GM12878 (cell line): ENCODE results near the gene EXOC3L1. TPM values are rescaled to one million over a fixed set of nuclear protein-coding genes. Genes with fewer than 3 reads are reported as not detected.

ENCODE experiments used
- ATAC-seq: fragments of 200-7000 bp; cut with Tn5 transposase; 3 replicates; pipeline ENCODE4 v1.9.1; 2020; ENCODE audit warnings: mild to moderate bottlenecking, moderate library complexity
- BruUV-seq: library from RNA; stranded (reverse); fragments of 400-500 nt; replicated peaks from 2 replicates; lab custom pipeline; 2021; lab: Mats Ljungman, UMichigan
- CTCF ChIA-PET: fragments of 300-600 bp; sonication (Branson Sonifier 250); formaldehyde crosslinking; extraction: SDS; loops from one replicate; lab custom pipeline; 2021; ENCODE audit warnings: inconsistent platforms; lab: Yijun Ruan, JAX
- POLR2A ChIA-PET: fragments of 350-600 bp; formaldehyde crosslinking; extraction: SDS; loops from one replicate; lab custom pipeline; 2021; ENCODE audit warnings: inconsistent platforms; lab: Charles Lee
- RAD21 ChIA-PET: fragments of 300-600 bp; sonication (Branson Sonifier 250); formaldehyde crosslinking; loops from one replicate; lab custom pipeline; 2023; ENCODE audit warnings: antibody characterized with exemption; ENCODE audit not compliant: unreplicated experiment; lab: Charles Lee
- SMC1A ChIA-PET: fragments of 300-600 bp; sonication (Branson Sonifier 250); formaldehyde crosslinking; loops from one replicate; lab custom pipeline; 2023; ENCODE audit not compliant: unreplicated experiment, uncharacterized antibody; lab: Charles Lee
- DNase-seq: peaks from one replicate; pipeline ENCODE4 v3.0.0-alpha.2; 2011; ENCODE audit warnings: low read depth, low spot score
- FAIRE-seq: peaks from 3 replicates; lab custom pipeline; 2011; peaks lifted over from hg19 to GRCh38; lab: Jason Lieb, UNC
- H2AFZ ChIP-seq: 2 replicates; pipeline ENCODE4 v1.6.0; 2011; ENCODE audit warnings: low read depth, low read length, control low read depth; ENCODE audit not compliant: control insufficient read depth
- H3K27ac ChIP-seq: 2 replicates; pipeline ENCODE4 v1.5.1; 2011; ENCODE audit warnings: control low read depth; ENCODE audit not compliant: control insufficient read depth, insufficient read depth
- H3K27me3 ChIP-seq, 2 experiments: replicated peaks in 1 of 2; 2 replicates each; pipeline versions ENCODE4 v1.6.0 to v1.6.1; 2011; ENCODE audit warnings: low read length in 1 of 2; ENCODE audit not compliant: control insufficient read depth in 2 of 2, insufficient read depth in 2 of 2
- H3K36me3 ChIP-seq, 2 experiments: 2 replicates each; pipeline ENCODE4 v1.5.1; 2011; ENCODE audit warnings: low read length in 1 of 2; ENCODE audit not compliant: control insufficient read depth in 2 of 2, insufficient read depth in 2 of 2
- H3K4me1 ChIP-seq: 2 replicates; pipeline ENCODE4 v1.6.1; 2011; ENCODE audit warnings: mild to moderate bottlenecking, low read length, moderate library complexity, mixed read lengths; ENCODE audit not compliant: control insufficient read depth, insufficient read depth
- H3K4me2 ChIP-seq: 2 replicates; pipeline ENCODE4 v1.6.0; 2011; ENCODE audit warnings: control low read depth; ENCODE audit not compliant: control insufficient read depth, insufficient read depth
- H3K4me3 ChIP-seq: fragments of 200-600 bp; sonication (generic); 2 replicates; pipeline ENCODE4 v1.5.1; 2016
- H3K79me2 ChIP-seq: 2 replicates; pipeline ENCODE4 v1.6.0; 2011; ENCODE audit warnings: low read length; ENCODE audit not compliant: control insufficient read depth, insufficient read depth
- H3K9ac ChIP-seq: 2 replicates; pipeline ENCODE4 v1.8.0; 2011; ENCODE audit warnings: low read length, control low read depth, mixed read lengths; ENCODE audit not compliant: control insufficient read depth, insufficient read depth
- H3K9me3 ChIP-seq: replicated peaks from 3 replicates; pipeline ENCODE4 v1.5.1; 2011; ENCODE audit warnings: mild to moderate bottlenecking, low read length; ENCODE audit not compliant: control insufficient read depth, insufficient read depth
- H4K20me1 ChIP-seq: 2 replicates; pipeline ENCODE4 v1.6.0; 2011; ENCODE audit not compliant: control insufficient read depth, insufficient read depth
- EP300 ChIP-seq, 2 experiments: fragments of 150-350 bp in 1 of 2; IDR thresholded peaks; 2 replicates each; pipeline ENCODE4 v1.6.1; 2011 to 2012; ENCODE audit warnings: low read depth in 2 of 2, low read length in 2 of 2, borderline replicate concordance in 1 of 2, improper control_type of control experiment in 1 of 2, inconsistent platforms in 1 of 2; ENCODE audit not compliant: control insufficient read depth in 1 of 2
- ETV6 ChIP-seq, 2 experiments: fragments of 450-650 bp in 1 of 2; IDR thresholded peaks in 1 of 2; conservative IDR thresholded peaks in 1 of 2; 2 replicates each; pipeline ENCODE4 v1.6.1; 2014; ENCODE audit warnings: antibody characterized with exemption in 1 of 2, borderline replicate concordance in 1 of 2, low read depth in 1 of 2, mild to moderate bottlenecking in 1 of 2, moderate library complexity in 1 of 2
- IRF4 ChIP-seq: IDR thresholded peaks from 2 replicates; pipeline ENCODE4 v1.6.1; 2011; ENCODE audit warnings: low read depth, low read length
- NBN ChIP-seq: fragments of 450-650 bp; IDR thresholded peaks from 2 replicates; pipeline ENCODE4 v1.6.1; 2016
- PKNOX1 ChIP-seq: fragments of 450-650 bp; IDR thresholded peaks from 2 replicates; pipeline ENCODE4 v1.6.1; 2016; ENCODE audit warnings: mild to moderate bottlenecking
- RAD51 ChIP-seq: fragments of 450-650 bp; IDR thresholded peaks from 2 replicates; pipeline ENCODE4 v1.6.1; 2016; ENCODE audit warnings: moderate library complexity, mild to moderate bottlenecking, inconsistent platforms
- RELA ChIP-seq: fragments of 450-650 bp; IDR thresholded peaks from 2 replicates; pipeline ENCODE4 v1.8.0; 2014; ENCODE audit warnings: borderline replicate concordance; ENCODE audit not compliant: partially characterized antibody
- RFX5 ChIP-seq: IDR thresholded peaks from 2 replicates; pipeline ENCODE4 v1.6.1; 2011; ENCODE audit warnings: low read depth, low read length, improper control_type of control experiment
- SIX5 ChIP-seq: IDR thresholded peaks from 2 replicates; pipeline ENCODE4 v1.6.1; 2011; ENCODE audit warnings: mild to moderate bottlenecking, low read depth, low read length, moderate library complexity; ENCODE audit not compliant: severe bottlenecking
- TBL1XR1 ChIP-seq: IDR thresholded peaks from 2 replicates; pipeline ENCODE4 v1.6.1; 2012; ENCODE audit warnings: low read depth, low read length, improper control_type of control experiment
- ZNF207 ChIP-seq: fragments of 450-650 bp; IDR thresholded peaks from 2 replicates; pipeline ENCODE4 v1.6.1; 2014; ENCODE audit warnings: antibody characterized with exemption, mild to moderate bottlenecking, borderline replicate concordance
- ZNF217 ChIP-seq: fragments of 450-650 bp; IDR thresholded peaks from 2 replicates; pipeline ENCODE4 v1.6.1; 2017; ENCODE audit warnings: antibody characterized with exemption, mild to moderate bottlenecking
- WGBS: methylation state at CpG from one replicate; pipeline ENCODE4 v1.1.6; 2016; ENCODE audit warnings: low lambda C conversion rate; ENCODE audit not compliant: insufficient replicate concordance, insufficient coverage; ENCODE audit errors: missing lambda C conversion rate; 5-methylcytosine and 5-hydroxymethylcytosine counted together
- in situ Hi-C: fragments of 300-500 bp; cut with MboI; formaldehyde crosslinking; loops from 9 replicates; pipeline ENCODE4 v1.14.3; 2018; ENCODE audit warnings: mixed read lengths
- intact Hi-C: fragments of 100-400 bp; cut with micrococcal nuclease; formaldehyde crosslinking; loops from one replicate; pipeline ENCODE4 v1.14.2; 2022; ENCODE audit not compliant: unreplicated experiment
- polyA plus RNA-seq, 11 experiments: library from polyadenylated mRNA; depleted of rRNA in 4 of 11; unstranded in 6 of 11; stranded (reverse) in 5 of 11; fragments of >200 nt; fragmentation: Nextera tagmentation in 4 of 11; fragmentation: Illumina TruSeq in 1 of 11; extraction: Ambion mirVana in 4 of 11; extraction: Trizol in 1 of 11; gene quantifications; 1 replicate in 1 of 11; 2 replicates in 10 of 11; pipeline versions ENCODE4 v1.2.1 to v1.2.3, GENCODE V29; 2011 to 2016; ENCODE audit warnings: inconsistent platforms in 2 of 11, missing spikeins in 2 of 11, low read depth in 1 of 11
- total RNA-seq, 4 experiments: library from RNA; depleted of rRNA in 3 of 4; stranded (reverse); fragments of >200 nt in 3 of 4; fragmentation: Illumina TruSeq in 1 of 4; extraction: Trizol in 1 of 4; gene quantifications; 2 replicates each; pipeline versions ENCODE4 v1.2.1 to v1.2.3, GENCODE V29; 2013 to 2021

Gene EXOC3L1
- total and polyA plus RNA-seq, 10 of the 15 experiments (the other 5 are each of a cell fraction or from before 2014, with no cell fraction given): 0.07 to 0.42 TPM; not detected in 8

GRCh38 chr16:67190448-67191399 is 788 bp upstream of the EXOC3L1 start:
- ChIA-PET SMC1A (interaction anchor here (0.7 to 1.1 kb wide), 2 partner anchors 33 to 148 kb away, joined by 3 read pairs; no protein-coding TSS in a partner anchor), RAD21 (no interaction called here), CTCF (interaction anchor here (1.0 to 1.7 kb wide), 5 partner anchors 20 to 237 kb away, joined by 3 to 5 read pairs (median 4); partner anchors contain the start of genes NOL3 and TMEM208), POLR2A (interaction anchor here (1.4 kb wide), 1 partner anchor 36 kb away, joined by 5 read pairs; the partner anchor contains the start of gene TMEM208)
- Histone ChIP-seq H3K9ac (no peak overlapping the region), H3K4me3 (no peak overlapping the region), H3K36me3 (peaks cover 9 to 10% of the 10 kb centered on the region in 2 experiments), H4K20me1 (peaks cover 4% of the 10 kb centered on the region), H2AFZ (no peak overlapping the region; the same call in 1 of the 2 replicates), H3K79me2 (peaks cover 23% of the 10 kb centered on the region)
- FAIRE-seq (no peak), DNase-seq (no peak), ATAC-seq (no peak)
- BruUV-seq: no TSS peak
- intact Hi-C loops: no loop called here
- WGBS: 67% methylated on average over 13 of the region's 13 CpGs
- in situ Hi-C loops: no loop called here
- TF ChIP-seq RELA (no peak), RAD51 (no peak), RFX5 (no peak), ZNF217 (no peak), PKNOX1 (no peak), EP300 (IDR thresholded peaks at IDR 0.05; ENCODE audit: borderline replicate concordance in 1 of 2, control insufficient read depth in 1 of 2, low read depth in 2 of 2, low read length in 2 of 2) (no peak), NBN (no peak), ZNF207 (no peak), SIX5 (no peak), ETV6 (conservative IDR thresholded peaks at IDR 0.05 in 1 of 2, IDR thresholded peaks at IDR 0.05 in 1 of 2; ENCODE audit: borderline replicate concordance in 1 of 2, low read depth in 1 of 2) (no peak), TBL1XR1 (no peak), IRF4 (no peak)
- TF ChIP-seq, all 136 proteins: peak for 0
- no peaks in the 10 kb centered on the region for H3K9me3 ChIP-seq
- peaks cover 8% of the 10 kb centered on the region for H3K4me1 ChIP-seq
- H3K27me3 ChIP-seq: no peaks in the 10 kb centered on the region
- no peak overlapping the region for H3K4me2 ChIP-seq
- H3K27ac ChIP-seq: no peak overlapping the region
